Testis (tissue), 3 donors: ENCODE data around the gene YOD1. TPM values are rescaled to one million over a fixed set of nuclear protein-coding genes. Genes with fewer than 3 reads are reported as not detected.

ENCODE experiments used
- DNase-seq: peaks from one replicate; pipeline ENCODE4 v3.0.0-alpha.2; 2019
- H3K27ac ChIP-seq, 2 donors: fragments of 200-600 bp; sonication (generic); one replicate each; pipeline ENCODE4 v1.5.1; 2019
- H3K27me3 ChIP-seq: fragments of 200-600 bp; sonication (generic); one replicate; pipeline ENCODE4 v1.5.1; 2019
- H3K36me3 ChIP-seq: fragments of 200-600 bp; sonication (generic); one replicate; pipeline ENCODE4 v1.5.1; 2017; ENCODE audit warnings: low read depth; ENCODE audit errors: missing control alignments
- H3K4me1 ChIP-seq: fragments of 200-600 bp; sonication (generic); one replicate; pipeline ENCODE4 v1.5.1; 2019
- H3K4me3 ChIP-seq, 2 donors: fragments of 200-600 bp; sonication (generic); one replicate each; pipeline ENCODE4 v1.5.1; 2017 to 2019
- H3K9me3 ChIP-seq: fragments of 200-600 bp; sonication (generic); one replicate; pipeline ENCODE4 v1.5.1; 2017
- POLR2A ChIP-seq: fragments of 450-650 bp; IDR thresholded peaks from one replicate; pipeline ENCODE4 v1.6.1; 2017; ENCODE audit warnings: antibody characterized with exemption, mild to moderate bottlenecking, moderate library complexity
- WGBS, 2 donors: methylation state at CpG; one replicate each; pipeline ENCODE4 v1.1.5; 2018; 5-methylcytosine and 5-hydroxymethylcytosine counted together
- intact Hi-C: fragments of 100-400 bp; cut with DNase I; formaldehyde crosslinking; loops from one replicate; pipeline ENCODE4 v1.15.1; 2023; ENCODE audit warnings: low total_unique reads
- polyA plus RNA-seq: library from polyadenylated mRNA; stranded (reverse); fragments of 350-450 nt; fragmentation: Illumina TruSeq; extraction: RNeasy Lipid Tissue Mini Kit (QIAGEN cat#74804); gene quantifications from one replicate; pipeline ENCODE4 v1.2.3, GENCODE V29; 2014; ENCODE audit warnings: low read depth, low replicate concordance; ENCODE audit not compliant: insufficient read depth
- total RNA-seq, 2 donors: library from RNA; depleted of rRNA; stranded (reverse); fragments of >200 nt; gene quantifications; one replicate each; pipeline ENCODE4 v1.2.3, GENCODE V29; 2016
- TF ChIP-seq, protein P1 (sequence below), 3 experiments: fragments of 450-650 bp in 2 of 3; fragments of 200-600 bp in 1 of 3; sonication (generic) in 1 of 3; IDR thresholded peaks; one replicate each; pipeline ENCODE4 v1.5.1; 2016 to 2019; ENCODE audit warnings: antibody characterized with exemption in 3 of 3, mild to moderate bottlenecking in 2 of 3, moderate library complexity in 1 of 3

Gene YOD1
- total and polyA plus RNA-seq, 3 donors from 2014 or later: 8.7 to 12.3 (median 10.9) TPM

DNA sequence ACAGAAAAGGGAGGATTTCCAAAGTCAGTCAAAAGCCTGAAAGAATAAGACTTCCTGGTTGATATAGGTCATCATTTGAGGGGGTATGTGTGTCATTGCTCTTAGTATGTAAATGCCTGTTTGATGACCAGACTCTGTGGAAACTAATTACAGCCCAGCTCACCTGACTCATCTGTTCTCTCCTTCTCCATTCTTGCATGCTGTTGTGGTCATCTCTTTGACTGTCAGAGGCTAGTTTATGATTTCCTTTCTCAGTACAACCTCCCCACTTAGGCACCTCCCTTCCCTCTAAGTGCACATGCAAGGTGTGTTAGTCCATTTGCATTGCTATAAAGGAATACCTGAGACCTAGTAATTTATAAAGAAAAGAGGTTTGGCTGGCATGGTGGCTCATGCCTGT is 16.0 kb downstream of the YOD1 start:
- Histone ChIP-seq H3K9me3 (no peaks in the 10 kb centered on the region), H3K4me3 (no peak overlapping the region), H3K27ac (no peak overlapping the region), H3K27me3 (no peaks in the 10 kb centered on the region), H3K36me3 (no peaks in the 10 kb centered on the region), H3K4me1 (no peaks in the 10 kb centered on the region)
- intact Hi-C loops: no loop called here
- DNase-seq: no peak
- TF ChIP-seq POLR2A: no peak
- TF ChIP-seq, protein P1, sequence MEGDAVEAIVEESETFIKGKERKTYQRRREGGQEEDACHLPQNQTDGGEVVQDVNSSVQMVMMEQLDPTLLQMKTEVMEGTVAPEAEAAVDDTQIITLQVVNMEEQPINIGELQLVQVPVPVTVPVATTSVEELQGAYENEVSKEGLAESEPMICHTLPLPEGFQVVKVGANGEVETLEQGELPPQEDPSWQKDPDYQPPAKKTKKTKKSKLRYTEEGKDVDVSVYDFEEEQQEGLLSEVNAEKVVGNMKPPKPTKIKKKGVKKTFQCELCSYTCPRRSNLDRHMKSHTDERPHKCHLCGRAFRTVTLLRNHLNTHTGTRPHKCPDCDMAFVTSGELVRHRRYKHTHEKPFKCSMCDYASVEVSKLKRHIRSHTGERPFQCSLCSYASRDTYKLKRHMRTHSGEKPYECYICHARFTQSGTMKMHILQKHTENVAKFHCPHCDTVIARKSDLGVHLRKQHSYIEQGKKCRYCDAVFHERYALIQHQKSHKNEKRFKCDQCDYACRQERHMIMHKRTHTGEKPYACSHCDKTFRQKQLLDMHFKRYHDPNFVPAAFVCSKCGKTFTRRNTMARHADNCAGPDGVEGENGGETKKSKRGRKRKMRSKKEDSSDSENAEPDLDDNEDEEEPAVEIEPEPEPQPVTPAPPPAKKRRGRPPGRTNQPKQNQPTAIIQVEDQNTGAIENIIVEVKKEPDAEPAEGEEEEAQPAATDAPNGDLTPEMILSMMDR (IDR thresholded peaks at IDR 0.05): no peak

GRCh38 chr1:207034208-207034607 is 16.8 kb downstream of the YOD1 start:
- no peak for TF ChIP-seq POLR2A
- TF ChIP-seq, protein P1 (IDR thresholded peaks at IDR 0.05): no peak
- no peaks in the 10 kb centered on the region for H3K27me3 ChIP-seq
- no peak overlapping the region for H3K4me3 ChIP-seq
- no peaks in the 10 kb centered on the region for H3K4me1 ChIP-seq
- no peak overlapping the region for H3K27ac ChIP-seq
- intact Hi-C loops: no loop called here
- 85 to 91% methylated on average over 1 of the region's 1 CpG for WGBS, 2 donors
- no peaks in the 10 kb centered on the region for H3K9me3 ChIP-seq
- H3K36me3 ChIP-seq: no peaks in the 10 kb centered on the region
- DNase-seq: no peak

DNA sequence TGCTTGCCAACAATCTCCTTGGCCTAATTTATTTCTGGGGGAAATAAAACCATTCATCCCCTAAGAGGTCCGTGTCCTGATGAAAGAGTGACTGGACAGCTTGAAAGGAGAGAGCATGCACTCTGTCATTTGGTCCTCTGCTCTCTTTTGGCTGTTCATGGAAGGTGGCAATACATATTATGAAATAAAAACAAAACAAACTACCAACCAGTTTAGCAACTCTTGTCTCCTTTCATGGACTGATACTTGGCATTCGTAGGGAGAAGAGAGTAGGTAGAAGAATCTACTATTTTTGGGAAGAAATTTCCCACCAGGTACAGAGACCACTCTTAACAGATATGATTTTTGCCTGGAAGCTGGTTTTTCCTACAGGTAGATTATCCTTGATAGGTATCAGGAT is 17.7 kb downstream of the YOD1 start:
- no peaks in the 10 kb centered on the region for H3K36me3 ChIP-seq
- WGBS, 2 donors: 77 to 80% methylated on average over 2 of the region's 2 CpGs
- no peak overlapping the region for H3K27ac ChIP-seq
- intact Hi-C loops: no loop called here
- no peaks in the 10 kb centered on the region for H3K4me1 ChIP-seq
- no peak for DNase-seq
- H3K9me3 ChIP-seq: no peaks in the 10 kb centered on the region
- H3K4me3 ChIP-seq: no peak overlapping the region
- no peak for TF ChIP-seq POLR2A
- TF ChIP-seq, protein P1 (IDR thresholded peaks at IDR 0.05): no peak
- no peaks in the 10 kb centered on the region for H3K27me3 ChIP-seq

GRCh38 chr1:207032528-207033017 is 18.4 kb downstream of the YOD1 start, which contains the start of gene C1orf116:
Gene C1orf116 (minus strand): TSS chr1:207032756. CDS start chr1:207027598, 5,158 bp downstream.
- intact Hi-C loops: no loop called here
- Histone ChIP-seq H3K9me3 (no peaks in the 10 kb centered on the region), H3K27me3 (no peaks in the 10 kb centered on the region), H3K36me3 (no peaks in the 10 kb centered on the region), H3K27ac (no peak within 1 kb of the TSS), H3K4me1 (no peaks in the 10 kb centered on the region), H3K4me3 (no peak within 1 kb of the TSS)
- TF ChIP-seq, protein P1 (IDR thresholded peaks at IDR 0.05): no peak
- no peak for DNase-seq
- WGBS, 2 donors: 17 to 30% methylated on average over 1 of the region's 1 CpG

GRCh38 chr1:207031632-207032264 is 19.3 kb downstream of the YOD1 start:
- no peak for DNase-seq
- TF ChIP-seq POLR2A: no peak
- TF ChIP-seq, protein P1 (IDR thresholded peaks at IDR 0.05): no peak
- Histone ChIP-seq H3K9me3 (no peaks in the 10 kb centered on the region), H3K36me3 (no peaks in the 10 kb centered on the region), H3K27ac (no peak overlapping the region), H3K27me3 (no peaks in the 10 kb centered on the region), H3K4me1 (no peaks in the 10 kb centered on the region), H3K4me3 (no peak overlapping the region)
- intact Hi-C loops: no loop called here
- 88 to 90% methylated on average over 7 of the region's 7 CpGs for WGBS, 2 donors
